Pons (tissue), 1 donor: ENCODE data around the gene RGMA.
"Not testable (repeated sequence)": the region's sequence is repeated elsewhere in the genome, so short reads cannot be mapped to it uniquely, and the experiment has no call there.

Source experiments
- DNase-seq: peaks from one replicate; pipeline ENCODE4 v3.0.0-alpha.2; 2016; ENCODE audit warnings: low spot score

RGMA gene

DNA sequence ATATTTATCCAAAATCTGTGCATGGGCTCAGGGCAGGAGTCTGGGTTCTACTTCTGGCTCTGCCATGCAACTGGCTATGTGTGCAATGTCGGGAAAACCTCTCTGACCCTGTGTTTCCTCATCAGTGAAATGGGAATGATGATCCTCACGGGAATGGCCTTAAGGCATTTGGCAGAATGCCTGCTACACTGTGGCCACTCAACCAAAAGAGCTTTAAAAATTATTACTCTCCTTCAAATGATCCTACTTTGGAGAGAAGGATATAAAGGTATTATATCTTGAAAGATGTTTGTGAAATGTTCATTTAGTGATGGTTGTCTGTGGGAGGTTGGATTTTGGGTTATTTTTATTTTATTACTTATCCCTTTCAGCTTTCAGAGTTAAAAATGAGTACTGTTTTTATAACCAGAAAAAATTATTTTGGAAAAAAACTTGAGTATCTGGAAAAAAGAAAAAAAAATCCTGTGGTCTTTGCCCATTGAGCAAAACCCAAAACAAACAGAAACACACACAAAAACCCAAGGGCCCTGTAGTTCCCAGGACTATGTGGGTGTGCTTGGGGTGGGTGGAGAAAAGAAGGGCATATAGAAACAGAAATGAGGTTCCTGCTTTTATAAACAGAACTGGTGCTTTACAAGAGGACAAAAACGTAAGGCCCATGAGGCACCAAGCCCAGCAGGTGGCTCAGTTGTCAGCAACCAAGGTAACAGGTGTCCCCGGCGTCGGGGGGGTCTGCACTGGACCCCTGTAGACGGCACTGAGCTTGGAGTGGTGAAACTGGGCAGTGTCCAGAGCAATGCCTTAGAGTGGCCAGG, 22.0 kb downstream of the RGMA start:
- DNase-seq, result no peak

DNA sequence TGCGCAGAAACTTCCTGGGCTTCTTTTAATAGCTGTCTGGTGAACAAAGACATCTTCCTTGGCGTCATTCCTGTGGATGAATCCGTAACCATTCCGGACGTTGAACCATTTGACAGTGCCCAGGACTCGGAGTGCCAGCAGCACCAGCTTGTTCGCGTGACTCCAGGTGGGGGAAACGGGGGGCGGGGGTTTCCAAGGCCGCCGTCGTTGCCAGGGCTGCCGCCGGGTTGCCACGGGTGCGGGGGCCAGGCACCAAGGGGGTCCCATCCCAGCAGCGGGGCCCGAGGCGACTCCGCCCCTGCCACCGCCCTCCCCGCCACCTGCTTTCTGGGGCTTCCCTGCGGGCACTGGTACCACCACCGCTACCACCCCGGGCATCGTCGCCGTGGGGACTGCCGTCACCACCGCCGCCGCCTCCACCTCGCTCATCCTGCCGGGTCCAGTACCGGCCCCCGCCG, 22.8 kb downstream of the RGMA start:
- DNase-seq, result no peak

DNA sequence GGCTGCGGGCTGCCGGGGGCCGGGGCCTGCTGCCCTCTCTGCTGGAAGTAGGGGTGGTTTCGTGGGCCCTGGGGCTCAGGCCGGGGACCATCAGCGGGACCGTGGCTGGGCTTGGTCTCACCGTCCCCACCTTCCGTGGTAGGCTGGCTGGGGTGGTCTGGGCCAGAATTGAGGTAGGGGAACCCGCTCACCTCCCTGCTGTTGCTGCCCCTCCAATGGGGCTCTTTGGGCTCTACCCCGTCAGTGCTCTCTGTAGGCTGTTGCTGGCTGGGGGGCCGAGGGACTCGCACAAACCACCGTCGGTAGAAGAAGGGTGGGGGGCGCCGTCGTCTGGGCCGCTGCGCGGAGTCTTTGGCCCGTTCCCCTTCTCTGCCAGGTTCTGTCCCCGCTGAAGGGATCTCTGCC, 23.4 kb downstream of the RGMA start:
- no peak for DNase-seq

DNA sequence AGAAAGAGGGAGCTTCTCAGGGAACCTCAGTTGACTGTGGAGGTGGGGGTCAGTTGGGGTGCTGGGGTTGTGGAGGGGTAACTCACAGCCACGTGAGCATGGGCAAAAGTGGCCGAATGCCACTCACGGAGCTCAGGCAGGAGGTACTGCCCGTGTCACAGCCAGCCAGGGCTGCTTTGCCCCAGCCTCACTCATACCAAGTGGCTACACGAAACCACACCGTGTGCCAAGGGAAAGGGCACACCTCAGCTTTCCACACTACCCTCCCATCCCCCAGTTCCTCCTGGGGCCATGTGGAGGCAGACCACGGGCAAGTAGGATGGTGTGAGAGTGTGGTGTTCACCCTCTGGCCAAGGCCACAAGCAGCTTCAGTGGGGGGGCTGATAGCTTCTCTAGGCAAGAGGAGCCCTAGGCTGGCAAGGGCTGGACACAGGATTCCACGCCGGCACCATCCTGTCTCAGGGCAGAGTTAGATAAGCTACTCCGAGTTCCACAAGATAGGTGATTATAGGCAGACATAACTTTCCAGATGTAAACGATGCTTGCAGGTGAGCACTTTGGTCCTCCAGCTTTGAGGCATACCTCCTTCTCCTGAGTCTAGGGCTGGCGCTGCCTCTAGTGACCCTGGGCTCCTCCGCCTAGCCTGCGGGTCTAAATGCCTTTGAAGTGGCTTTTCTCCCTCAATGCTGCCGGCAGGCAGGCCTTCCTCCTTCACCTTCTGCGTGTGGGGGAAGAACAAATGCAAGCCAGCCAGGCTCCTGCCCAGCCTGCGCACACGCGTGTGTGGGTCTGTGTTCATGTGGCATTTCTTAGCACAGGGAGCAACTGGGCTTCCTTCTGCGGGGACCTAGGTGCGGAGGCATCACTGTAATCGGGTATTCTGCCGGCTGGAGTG, 25.0 kb downstream of the RGMA start:
- DNase-seq, result no peak

DNA sequence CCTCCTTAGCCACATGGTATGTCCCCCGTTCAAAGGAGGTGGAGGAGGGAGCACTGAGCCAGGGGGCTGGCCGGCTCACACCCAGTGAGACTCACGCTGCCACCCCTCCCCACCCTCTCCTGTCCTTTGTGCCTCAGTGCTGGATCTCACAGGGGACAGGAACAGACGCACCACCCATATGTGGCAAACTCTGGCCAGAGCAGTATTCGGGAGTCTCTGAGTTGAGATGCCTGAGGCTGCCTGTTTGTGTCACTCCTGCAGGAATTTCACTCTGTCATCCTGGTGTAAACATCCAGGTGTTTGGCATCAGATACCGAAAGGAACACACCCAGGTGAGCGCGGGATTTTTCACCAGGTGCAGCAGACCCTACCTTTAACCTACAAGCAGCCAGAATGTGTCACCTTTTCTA, 25.7 kb downstream of the RGMA start:
- no peak for DNase-seq

DNA sequence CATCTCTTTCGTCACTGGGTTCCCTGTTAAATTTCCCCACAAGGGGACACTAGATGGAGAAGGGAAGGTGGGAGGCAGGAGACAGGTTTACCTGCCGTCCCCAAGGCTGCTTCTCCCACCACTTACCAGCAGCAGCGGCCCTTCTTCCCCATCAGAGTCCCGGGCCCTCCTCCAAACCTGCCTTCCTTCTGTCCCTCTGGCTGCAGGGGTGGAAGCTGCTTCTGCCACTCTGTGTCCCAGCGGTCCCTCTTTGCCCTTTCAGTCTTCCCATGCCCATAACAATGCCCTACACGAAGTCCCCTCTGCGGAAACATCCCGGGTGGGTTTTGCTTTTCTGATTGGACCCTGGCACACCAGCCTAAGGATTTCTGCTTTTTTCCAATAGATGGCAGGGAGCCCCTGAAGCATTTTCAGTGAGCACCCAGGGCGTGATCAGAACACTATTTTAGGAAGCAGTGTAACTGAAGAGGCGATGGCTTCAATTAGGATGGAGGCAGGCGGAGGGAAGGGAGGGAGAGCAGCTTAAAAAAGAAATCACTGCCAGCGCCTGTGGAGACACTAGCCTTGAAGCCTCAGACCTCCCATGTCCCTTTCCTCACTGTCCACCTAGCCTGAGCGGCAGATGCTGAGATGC, 26.3 kb downstream of the RGMA start:
- not testable (repeated sequence) for DNase-seq

DNA sequence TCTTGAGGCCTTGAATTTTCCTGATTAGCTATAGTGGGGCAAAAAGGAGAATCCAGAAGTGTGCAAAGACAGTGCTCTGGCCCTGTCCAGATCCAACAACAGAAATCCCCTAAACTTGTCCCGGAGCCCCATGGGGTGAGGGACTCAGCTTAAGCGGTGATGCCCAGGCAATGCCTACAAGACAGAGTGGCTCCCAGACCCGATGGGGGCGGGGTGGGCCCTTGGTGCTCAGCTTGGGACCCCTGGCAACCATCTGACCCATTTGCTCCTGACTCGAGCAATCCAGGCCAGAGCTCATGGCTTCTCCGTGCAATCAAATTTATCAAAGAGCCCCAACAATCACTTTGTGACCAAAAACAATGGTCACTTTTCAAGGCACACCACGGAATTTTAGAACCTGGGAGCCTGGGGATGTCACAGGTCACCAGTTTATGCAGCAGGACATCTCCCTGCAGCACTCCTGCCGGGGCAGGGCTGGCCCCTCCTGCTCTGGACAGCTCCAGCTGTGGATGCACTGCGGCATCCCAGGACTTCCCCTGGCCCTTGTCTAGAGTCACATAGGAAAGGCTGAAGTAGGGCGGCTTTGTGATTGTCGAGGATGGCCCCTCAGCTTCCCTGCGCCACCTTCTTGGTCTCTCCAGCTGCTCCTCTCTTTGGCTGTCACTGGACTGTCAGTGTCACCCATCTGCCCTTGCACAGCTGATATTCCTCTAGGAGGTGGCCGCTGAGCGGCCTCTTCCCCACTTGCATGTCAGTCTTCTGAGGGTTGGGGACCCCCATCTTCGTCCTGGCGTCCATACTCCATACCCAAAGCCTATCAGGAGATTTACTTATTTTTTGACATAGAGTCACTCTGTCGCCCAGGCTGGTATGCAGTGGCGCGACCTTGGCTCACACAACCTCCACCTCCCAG, 28.4 kb downstream of the RGMA start:
- no peak for DNase-seq

DNA sequence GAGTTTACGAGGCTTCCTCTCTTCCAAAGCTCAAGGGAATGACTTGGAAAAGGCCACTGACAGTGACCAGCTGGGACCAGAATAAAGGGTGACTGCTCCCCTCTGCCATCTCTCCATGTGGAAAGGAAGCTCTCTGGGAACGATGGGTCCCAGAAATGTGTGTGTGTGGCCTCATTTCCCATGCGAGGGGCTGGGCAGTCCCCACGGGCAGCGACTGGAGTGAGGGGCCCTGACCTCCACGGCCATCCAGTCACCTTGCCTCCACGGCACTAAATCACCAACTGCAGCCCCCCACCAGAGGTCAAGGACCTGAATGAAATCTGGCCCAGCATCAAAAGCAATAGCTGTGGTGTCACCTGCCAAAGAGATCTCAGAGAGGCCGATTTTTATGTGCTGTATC, 29.6 kb downstream of the RGMA start:
- no peak for DNase-seq

DNA sequence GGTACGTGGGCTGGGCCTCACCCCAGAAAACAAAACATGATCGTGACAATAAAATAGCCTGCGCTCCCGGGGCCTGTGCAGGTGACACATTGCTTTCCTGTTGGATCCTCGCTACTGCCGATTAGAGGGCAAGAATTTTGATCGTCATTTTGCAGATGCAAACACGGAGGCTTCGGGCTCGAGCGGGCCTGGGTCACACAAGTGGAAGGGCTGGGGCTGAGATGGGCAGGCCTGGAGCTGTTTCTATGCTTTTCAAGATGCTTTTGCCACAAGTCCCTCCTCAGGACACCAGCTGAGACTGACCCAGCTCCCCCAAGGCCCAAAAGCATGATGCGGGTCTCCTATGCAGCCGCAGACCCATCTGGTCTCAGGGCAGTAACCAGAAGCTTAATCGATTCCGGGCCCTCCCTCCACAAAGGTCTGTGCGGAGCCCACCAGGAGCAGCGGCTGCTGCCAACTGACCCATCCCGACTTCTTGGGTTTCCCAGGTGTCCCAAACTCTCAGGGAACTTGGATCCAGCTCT, 30.0 kb downstream of the RGMA start:
- no peak for DNase-seq

DNA sequence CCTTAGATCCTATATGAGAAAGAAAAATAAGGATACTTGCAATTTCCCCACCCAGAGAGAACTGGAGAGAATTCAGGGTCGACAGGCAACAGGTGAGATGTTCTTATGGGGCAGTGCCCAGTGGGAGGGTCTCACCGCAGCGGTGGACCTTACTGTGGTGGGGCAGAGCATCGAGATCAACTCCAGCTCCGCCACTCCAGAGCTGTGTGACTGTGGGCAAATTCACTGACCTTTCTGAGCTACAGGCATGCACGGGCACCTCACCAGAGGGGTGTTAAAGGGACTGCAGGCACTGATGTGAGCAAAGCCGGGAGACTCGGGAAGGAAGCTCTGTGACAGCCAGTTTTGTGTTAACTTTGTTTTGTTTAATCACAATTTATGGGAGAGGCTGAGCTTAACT, 30.9 kb downstream of the RGMA start:
- no peak for DNase-seq

DNA sequence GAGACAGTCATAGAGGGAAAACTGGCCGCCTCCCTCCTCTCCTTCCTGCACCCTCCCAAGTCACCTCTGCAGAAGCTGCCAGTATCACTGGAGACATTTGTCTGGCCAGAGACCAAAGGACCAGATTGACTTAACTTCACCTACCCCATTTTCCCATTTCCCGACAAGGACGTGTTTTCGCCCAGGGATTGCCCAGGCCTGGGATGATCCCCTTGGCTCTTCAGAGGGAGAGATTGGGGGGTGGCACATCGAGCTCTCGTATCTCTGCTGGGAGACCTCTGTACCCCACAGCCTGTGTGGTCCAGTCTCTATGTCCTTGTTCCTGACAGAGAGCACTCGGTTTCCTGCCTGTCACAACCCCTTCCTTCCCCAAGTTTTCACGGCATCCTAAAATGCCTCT, 31.4 kb downstream of the RGMA start:
- no peak for DNase-seq

DNA sequence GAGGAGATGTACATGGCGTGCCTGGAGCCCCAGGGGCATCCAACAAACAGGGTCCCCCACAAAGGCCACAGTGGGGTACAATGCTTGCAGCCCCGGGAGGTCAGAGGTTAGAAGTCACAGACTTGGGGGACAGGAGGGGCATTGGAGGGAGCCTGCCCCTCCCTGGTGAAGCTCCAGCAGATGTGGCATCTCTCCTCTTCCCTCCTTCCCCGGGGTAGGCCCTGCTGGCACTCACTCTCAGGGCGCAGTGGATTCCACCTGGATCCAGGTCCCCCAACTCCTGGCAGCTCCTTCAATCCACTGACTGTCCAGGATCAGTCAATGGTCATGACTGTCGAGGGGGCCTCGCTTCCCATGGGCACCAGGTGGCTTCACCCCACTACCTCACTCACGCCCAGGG, 32.2 kb downstream of the RGMA start:
- DNase-seq, result no peak

DNA sequence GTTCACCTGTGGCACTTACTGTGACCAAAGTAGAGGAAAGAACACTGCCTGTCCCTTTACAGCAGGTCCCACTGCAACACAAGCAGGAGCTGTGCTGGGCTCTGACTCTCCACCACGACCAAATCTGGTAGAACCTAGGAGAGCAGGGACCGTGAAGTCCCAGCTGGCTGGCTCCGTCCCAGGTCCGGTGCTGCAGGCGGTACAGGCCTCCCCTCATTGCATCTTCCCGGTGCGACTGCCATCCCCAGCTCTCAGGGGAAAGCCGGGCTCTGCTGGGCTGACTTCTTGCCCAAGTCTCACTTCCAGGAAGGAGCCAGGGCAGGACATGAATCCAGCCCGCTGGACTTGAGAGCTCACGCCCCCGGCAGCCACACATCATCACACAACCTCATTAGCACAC, 33.8 kb downstream of the RGMA start:
- DNase-seq, result no peak

DNA sequence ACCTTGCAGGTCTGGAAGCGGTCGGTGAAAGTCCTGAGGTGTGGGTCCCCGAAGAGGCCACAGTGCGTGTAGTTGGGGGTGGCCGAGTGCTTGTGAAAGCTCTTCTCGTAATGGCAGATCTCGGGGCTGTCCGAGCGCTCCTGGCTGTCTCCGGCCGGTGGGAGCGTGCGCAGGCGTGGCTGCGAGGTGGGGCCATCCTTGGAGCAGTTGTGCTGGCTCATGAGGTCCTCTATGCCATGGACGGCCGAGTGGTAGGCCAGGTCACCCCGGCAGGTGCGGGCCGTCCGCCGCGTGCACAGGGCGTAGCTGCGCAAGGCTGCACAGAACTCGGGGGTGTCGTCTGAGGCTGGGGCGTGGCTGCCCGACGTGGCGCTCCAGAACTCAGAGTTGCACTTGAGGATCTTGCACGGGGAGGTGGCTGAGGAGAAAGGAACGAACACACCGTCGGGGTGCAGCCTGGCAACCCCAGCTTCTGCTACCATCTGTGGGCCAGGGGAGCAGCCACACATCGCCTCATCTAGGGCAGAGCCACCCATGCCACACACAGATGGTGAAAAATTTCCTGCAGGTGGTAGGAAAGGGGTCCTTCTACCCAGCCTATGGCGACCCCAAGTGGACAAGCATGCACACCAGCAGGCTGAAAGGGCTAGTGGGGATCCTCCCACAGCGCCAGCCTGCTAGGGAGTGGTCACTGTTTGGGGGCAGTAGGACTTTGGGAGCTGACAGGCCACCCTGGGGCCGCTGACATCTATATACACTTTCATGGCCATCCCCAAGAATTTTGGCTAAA, 36.7 kb downstream of the RGMA start:
- DNase-seq, result no peak

DNA sequence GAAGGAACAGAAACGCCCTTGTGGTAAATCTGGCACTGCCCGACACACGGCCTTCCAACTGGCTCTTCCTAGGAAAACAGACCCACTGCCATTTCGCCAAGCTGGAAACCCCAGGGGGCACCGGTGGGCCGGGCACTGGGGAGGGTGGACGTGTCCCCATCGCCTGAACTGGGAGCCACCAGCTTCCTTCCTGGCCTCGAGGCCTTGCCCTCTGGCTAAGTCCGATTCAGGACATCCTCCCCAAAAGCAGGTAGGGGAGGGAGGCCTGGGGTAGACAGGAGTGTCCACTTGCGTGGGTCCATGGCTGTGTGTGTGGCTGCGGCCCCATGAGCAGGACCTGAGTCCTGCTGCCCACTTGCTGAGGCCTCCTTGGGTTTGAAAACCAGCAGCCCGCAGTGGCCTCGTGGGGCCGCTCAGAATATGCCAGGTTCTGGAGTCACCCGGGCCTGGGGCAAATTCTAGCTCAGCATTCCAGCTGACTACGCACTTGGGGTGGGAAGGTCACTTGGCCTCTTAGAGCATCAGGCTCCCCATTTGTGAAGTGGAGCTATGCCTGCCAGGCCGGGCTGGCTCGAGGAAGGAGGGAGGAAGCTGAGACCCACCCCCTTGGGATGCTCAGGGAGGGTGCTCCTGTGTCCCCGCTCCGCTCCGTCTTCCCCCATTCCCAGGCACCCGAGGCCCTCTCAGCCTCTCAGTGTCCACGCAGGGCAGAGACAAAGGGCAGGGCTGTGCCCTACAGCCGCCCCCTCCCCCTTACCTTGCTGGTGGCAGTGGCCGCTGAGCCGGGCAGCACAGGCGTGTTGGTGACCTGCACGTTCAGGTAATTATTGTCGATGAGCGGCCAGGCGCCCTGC, 37.5 kb downstream of the RGMA start:
- DNase-seq, result no peak

DNA sequence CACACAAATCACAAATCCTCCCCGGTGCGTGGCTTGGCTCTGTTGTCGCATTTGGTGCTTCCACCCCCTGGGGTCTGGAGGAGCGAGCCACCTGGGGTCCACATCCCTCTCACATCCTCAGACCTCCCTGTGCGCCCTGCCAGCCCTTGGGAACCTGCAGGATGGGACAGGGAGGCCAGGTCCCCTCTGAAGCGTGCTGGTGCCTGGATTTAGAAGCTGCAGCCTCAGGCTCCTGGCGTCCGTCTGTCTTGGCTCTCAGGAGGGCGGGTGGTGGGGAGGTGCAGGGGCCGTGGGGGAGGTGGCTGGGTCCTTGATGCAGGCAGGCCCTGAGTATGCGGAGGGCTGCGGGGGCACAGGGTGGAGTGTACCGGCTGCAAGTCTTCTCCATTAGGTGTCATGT, 38.4 kb downstream of the RGMA start:
- DNase-seq, result no peak

DNA sequence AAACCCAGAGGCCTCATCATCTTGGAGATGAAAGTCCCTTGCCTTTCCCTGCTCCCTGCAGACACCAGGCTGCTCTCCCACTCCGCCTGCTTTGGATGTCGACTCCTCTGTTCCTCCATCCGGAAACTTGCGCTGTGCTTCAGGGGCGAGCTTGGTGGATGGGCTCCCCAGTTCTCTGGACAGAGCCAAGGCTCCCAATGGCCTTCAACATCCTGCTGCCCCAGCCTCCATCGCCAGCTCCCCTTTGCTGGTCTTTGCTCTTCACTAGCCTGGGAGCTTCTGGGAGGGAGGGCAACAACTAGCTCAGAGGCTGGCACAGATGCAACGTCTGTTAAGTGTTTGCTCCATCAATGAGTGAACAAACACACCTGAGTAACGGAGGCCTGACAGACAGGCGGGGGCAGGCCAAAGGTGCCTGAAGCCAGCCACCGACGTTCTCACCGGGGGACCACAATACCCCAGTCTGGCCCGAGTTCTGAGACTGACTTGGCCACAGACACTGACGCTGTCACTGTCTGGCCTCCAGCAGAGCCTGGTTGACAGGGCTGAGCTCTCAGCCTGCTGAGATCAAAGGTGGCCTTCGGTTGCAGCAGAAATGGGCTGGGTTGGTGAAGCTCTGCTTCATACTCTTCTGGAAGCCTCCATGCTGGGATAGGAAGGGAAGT, 39.0 kb downstream of the RGMA start:
- no peak for DNase-seq

DNA sequence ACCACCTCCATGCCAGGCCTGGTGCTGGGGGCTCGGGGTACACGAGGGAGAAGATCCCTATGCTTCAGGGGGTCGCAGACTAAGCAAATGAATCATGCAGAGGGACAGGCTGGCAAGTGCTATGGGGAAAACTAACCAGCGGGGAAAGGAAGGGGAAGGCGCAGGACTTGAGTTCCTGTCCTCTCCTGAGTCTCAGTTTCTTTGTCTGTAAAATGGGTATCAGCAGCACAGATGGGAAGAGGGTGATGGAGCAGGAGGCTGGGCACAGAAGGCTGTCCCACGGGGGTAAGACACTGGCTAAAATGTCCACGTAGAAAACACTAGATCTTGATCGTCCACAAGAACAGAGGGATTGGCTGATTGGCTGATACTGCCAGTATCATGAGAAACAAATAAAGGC, 39.8 kb downstream of the RGMA start:
- no peak for DNase-seq

DNA sequence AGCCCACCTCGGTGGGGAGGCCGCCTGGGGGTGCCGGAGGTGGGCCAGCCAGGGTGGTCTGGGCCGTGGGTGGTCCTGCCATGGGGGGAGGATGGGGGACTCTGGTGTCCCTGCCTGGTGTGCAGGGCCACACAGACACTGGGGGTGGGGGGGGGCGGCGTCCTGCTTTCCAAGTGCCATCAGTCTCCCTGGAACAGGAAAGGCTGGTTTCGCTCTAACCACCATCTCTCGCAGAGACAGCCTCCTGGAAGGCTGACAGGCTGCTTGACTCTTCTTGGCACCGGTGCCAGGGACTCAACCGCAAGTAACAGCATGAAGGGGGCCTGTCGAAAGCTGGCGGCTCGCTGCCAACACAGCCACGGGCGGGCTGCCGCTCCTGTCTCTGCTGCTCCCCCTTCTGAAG, 40.3 kb downstream of the RGMA start:
- DNase-seq, result no peak
